ENCODE data around the gene ST8SIA5.

DNA sequence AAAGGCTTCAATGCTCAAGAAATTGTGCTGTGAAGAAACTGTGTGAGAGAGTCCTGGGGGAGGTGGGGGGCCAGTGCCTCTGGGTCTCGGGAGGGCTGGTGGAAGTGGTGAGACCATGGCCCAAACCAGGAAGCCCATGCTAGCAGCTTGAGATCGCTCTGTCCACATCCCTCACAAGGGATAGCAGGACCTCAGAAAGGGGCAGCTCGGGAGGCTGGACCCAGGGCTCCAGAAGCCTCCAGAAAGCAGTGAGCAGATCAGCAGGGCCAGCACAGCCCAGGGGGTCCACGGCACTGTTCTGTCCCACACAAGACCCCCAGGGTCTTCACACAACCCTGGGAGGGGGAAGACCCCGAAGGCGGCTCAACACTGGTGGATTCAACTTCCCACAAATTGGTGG is 24.1 kb downstream of the ST8SIA5 start:
- TF ChIP-seq POLR2A (IDR thresholded peaks at IDR 0.05; ENCODE audit: low read depth, low read length), result no peak
- no peak for TF ChIP-seq CTCF (IDR thresholded peaks at IDR 0.05; ENCODE audit: extremely low read depth in 1 of 2, insufficient read depth in 1 of 2, low read depth in 1 of 2, low read length in 2 of 2)
- no peak for TF ChIP-seq EZH2 (IDR thresholded peaks at IDR 0.05; ENCODE audit: borderline replicate concordance, low read depth, low read length, severe bottlenecking)
- TF ChIP-seq MYC (IDR thresholded peaks at IDR 0.05; ENCODE audit: low read depth, low read length), result no peak
- TF ChIP-seq POLR2AphosphoS5 (IDR thresholded peaks at IDR 0.05; ENCODE audit: insufficient read depth, low read depth, low read length), result no peak
- TF ChIP-seq MAX (IDR thresholded peaks at IDR 0.05; ENCODE audit: insufficient read depth, insufficient read length), result no peak
- no peak for TF ChIP-seq FOS (IDR thresholded peaks at IDR 0.05; ENCODE audit: borderline replicate concordance, insufficient read depth, low read length)
- TF ChIP-seq JUN (IDR thresholded peaks at IDR 0.05; ENCODE audit: borderline replicate concordance, insufficient read depth, insufficient read length, low read depth), result no peak

Measured in endothelial cell of umbilical vein (primary cell).